HUES48 (cell line): ENCODE measurements around the gene SENP8.

Experiments used
- H3K27ac ChIP-seq: one replicate; pipeline ENCODE4 v1.7.0; 2013; ENCODE audit warnings: low read depth, low read length, inconsistent platforms
- H3K27me3 ChIP-seq: 2 replicates; pipeline ENCODE4 v1.6.1; 2013; ENCODE audit warnings: mild to moderate bottlenecking, low read length; ENCODE audit not compliant: control insufficient read depth, insufficient read depth
- H3K36me3 ChIP-seq: 2 replicates; pipeline ENCODE4 v1.6.1; 2013; ENCODE audit warnings: low read length; ENCODE audit not compliant: control insufficient read depth, insufficient read depth
- H3K4me1 ChIP-seq: 2 replicates; pipeline ENCODE4 v1.6.1; 2013; ENCODE audit warnings: mild to moderate bottlenecking, low read length; ENCODE audit not compliant: control insufficient read depth, insufficient read depth
- H3K4me3 ChIP-seq: 2 replicates; pipeline ENCODE4 v1.5.1; 2013; ENCODE audit warnings: mild to moderate bottlenecking, low read depth, low read length
- H3K9ac ChIP-seq: 2 replicates; pipeline ENCODE4 v1.6.1; 2013; ENCODE audit warnings: mild to moderate bottlenecking, low read depth, low read length, moderate library complexity
- H3K9me3 ChIP-seq: 2 replicates; pipeline ENCODE4 v1.6.1; 2013; ENCODE audit warnings: low read length; ENCODE audit not compliant: control insufficient read depth, insufficient read depth

Gene SENP8

GRCh38 chr15:72113347-72114031 lies 4.7 kb upstream of the SENP8 start:
- Histone ChIP-seq H3K4me3 (no peak overlapping the region), H3K4me1 (peaks cover 7% of the 10 kb centered on the region), H3K27me3 (no peaks in the 10 kb centered on the region), H3K27ac (no peak overlapping the region), H3K9ac (no peak overlapping the region), H3K9me3 (no peaks in the 10 kb centered on the region), H3K36me3 (no peaks in the 10 kb centered on the region)

GRCh38 chr15:72116731-72117485 lies 1.3 kb upstream of the SENP8 start:
- Histone ChIP-seq H3K27me3 (no peaks in the 10 kb centered on the region), H3K36me3 (no peaks in the 10 kb centered on the region), H3K9ac (no peak overlapping the region), H3K27ac (peak overlapping the region; percentile 98), H3K9me3 (no peaks in the 10 kb centered on the region), H3K4me3 (peak overlapping the region; percentile 98), H3K4me1 (peaks cover 10% of the 10 kb centered on the region)

- Histone ChIP-seq H3K36me3 (no peaks in the 10 kb centered on the region), H3K4me3 (peak overlapping the region; percentile 98), H3K27ac (peak overlapping the region; percentile 98), H3K27me3 (no peaks in the 10 kb centered on the region), H3K9ac (peak overlapping the region; percentile 68; the same call in 1 of the 2 replicates), H3K4me1 (peaks cover 10% of the 10 kb centered on the region), H3K9me3 (no peaks in the 10 kb centered on the region)
Observed at GRCh38 chr15:72117486-72118016, 652 bp upstream of the SENP8 start.

GRCh38 chr15:72124218-72124617 lies 6.0 kb downstream of the SENP8 start:
- no peak overlapping the region for H3K27ac ChIP-seq
- peaks cover under 1% of the 10 kb centered on the region for H3K4me1 ChIP-seq
- H3K9me3 ChIP-seq = no peaks in the 10 kb centered on the region
- H3K36me3 ChIP-seq = no peaks in the 10 kb centered on the region
- no peaks in the 10 kb centered on the region for H3K27me3 ChIP-seq
- H3K9ac ChIP-seq = no peak overlapping the region
- no peak overlapping the region for H3K4me3 ChIP-seq

- Histone ChIP-seq H3K4me3 (no peak overlapping the region), H3K36me3 (no peaks in the 10 kb centered on the region), H3K9ac (no peak overlapping the region), H3K4me1 (no peaks in the 10 kb centered on the region), H3K27me3 (no peaks in the 10 kb centered on the region), H3K9me3 (no peaks in the 10 kb centered on the region), H3K27ac (no peak overlapping the region)
Observed at GRCh38 chr15:72127724-72128322, 9.6 kb downstream of the SENP8 start.

GRCh38 chr15:72128359-72128758 lies 10.2 kb downstream of the SENP8 start:
- Histone ChIP-seq H3K9ac (no peak overlapping the region), H3K27ac (no peak overlapping the region), H3K4me1 (no peaks in the 10 kb centered on the region), H3K4me3 (no peak overlapping the region), H3K27me3 (no peaks in the 10 kb centered on the region), H3K9me3 (no peaks in the 10 kb centered on the region), H3K36me3 (no peaks in the 10 kb centered on the region)

GRCh38 chr15:72130272-72130671 lies 12.1 kb downstream of the SENP8 start:
- no peaks in the 10 kb centered on the region for H3K4me1 ChIP-seq
- H3K27me3 ChIP-seq = no peaks in the 10 kb centered on the region
- H3K4me3 ChIP-seq = no peak overlapping the region
- H3K27ac ChIP-seq = no peak overlapping the region
- H3K9ac ChIP-seq = no peak overlapping the region
- H3K36me3 ChIP-seq = no peaks in the 10 kb centered on the region
- no peaks in the 10 kb centered on the region for H3K9me3 ChIP-seq

- Histone ChIP-seq H3K27ac (no peak overlapping the region), H3K4me1 (no peaks in the 10 kb centered on the region), H3K4me3 (no peak overlapping the region), H3K9ac (no peak overlapping the region), H3K36me3 (no peaks in the 10 kb centered on the region), H3K9me3 (no peaks in the 10 kb centered on the region), H3K27me3 (no peaks in the 10 kb centered on the region)
Observed at GRCh38 chr15:72131922-72132321, 13.7 kb downstream of the SENP8 start.

GRCh38 chr15:72133211-72133610 lies 15.0 kb downstream of the SENP8 start:
- Histone ChIP-seq H3K9me3 (no peaks in the 10 kb centered on the region), H3K27me3 (no peaks in the 10 kb centered on the region), H3K9ac (no peak overlapping the region), H3K4me1 (no peaks in the 10 kb centered on the region), H3K4me3 (no peak overlapping the region), H3K27ac (no peak overlapping the region), H3K36me3 (no peaks in the 10 kb centered on the region)

- no peaks in the 10 kb centered on the region for H3K9me3 ChIP-seq
- H3K36me3 ChIP-seq = no peaks in the 10 kb centered on the region
- no peaks in the 10 kb centered on the region for H3K4me1 ChIP-seq
- H3K27ac ChIP-seq = no peak overlapping the region
- no peaks in the 10 kb centered on the region for H3K27me3 ChIP-seq
- H3K4me3 ChIP-seq = no peak overlapping the region
- no peak overlapping the region for H3K9ac ChIP-seq
Observed at GRCh38 chr15:72135719-72136118, 17.5 kb downstream of the SENP8 start.
